Measurements from ENCODE around the gene LAD1. TPM values are rescaled to one million over a fixed set of nuclear protein-coding genes. Genes with fewer than 3 reads are reported as not detected.

LAD1 gene
- total RNA-seq: not detected in 2 replicates

GRCh38 chr1:201399018-201399351, at the start of gene LAD1:
Gene LAD1, minus strand, starts transcription at chr1:201399324. Its CDS starts 18 bp downstream, at chr1:201399306.

GRCh38 chr1:201377611-201378092, 21.5 kb downstream of the LAD1 start, which contains the start of gene TNNT2:
Gene TNNT2, minus strand, starts transcription at chr1:201377680. Its CDS starts 4,426 bp downstream, at chr1:201373254.

Other genes with a start within 250 kb of the LAD1 start
- 85.1 and 98.1 TPM in 2 replicates for gene TMEM9, start 244.8 kb downstream of the LAD1 start, total RNA-seq
- under 0.01 TPM in 2 replicates for gene IGFN1, start 208.5 kb downstream of the LAD1 start, total RNA-seq
- gene PKP1, start 115.8 kb downstream of the LAD1 start, total RNA-seq: under 0.01 TPM in 2 replicates
- gene TNNT2, start 21.6 kb downstream of the LAD1 start, total RNA-seq: not detected in 2 replicates
- gene TNNI1, start 22.4 kb upstream of the LAD1 start, total RNA-seq: under 0.01 TPM in 2 replicates
- 99.2 and 254 TPM in 2 replicates for gene PHLDA3, start 69.9 kb upstream of the LAD1 start, total RNA-seq
- gene CSRP1, start 107.8 kb upstream of the LAD1 start, total RNA-seq: 241 and 347 TPM in 2 replicates
- gene NAV1, start 139.8 kb upstream of the LAD1 start, total RNA-seq: 42.3 and 52.6 TPM in 2 replicates